GM12878 (cell line): ENCODE results near the gene ZDHHC7. TPM values are rescaled to one million over a fixed set of nuclear protein-coding genes. Genes with fewer than 3 reads are reported as not detected.

Experiments used
- ATAC-seq: fragments of 200-7000 bp; cut with Tn5 transposase; 3 replicates; pipeline ENCODE4 v1.9.1; 2020; ENCODE audit warnings: mild to moderate bottlenecking, moderate library complexity
- BruUV-seq: library from RNA; stranded (reverse); fragments of 400-500 nt; replicated peaks from 2 replicates; lab custom pipeline; 2021; lab: Mats Ljungman, UMichigan
- CTCF ChIA-PET: fragments of 300-600 bp; sonication (Branson Sonifier 250); formaldehyde crosslinking; extraction: SDS; loops from one replicate; lab custom pipeline; 2021; ENCODE audit warnings: inconsistent platforms; lab: Yijun Ruan, JAX
- POLR2A ChIA-PET: fragments of 350-600 bp; formaldehyde crosslinking; extraction: SDS; loops from one replicate; lab custom pipeline; 2021; ENCODE audit warnings: inconsistent platforms; lab: Charles Lee
- RAD21 ChIA-PET: fragments of 300-600 bp; sonication (Branson Sonifier 250); formaldehyde crosslinking; loops from one replicate; lab custom pipeline; 2023; ENCODE audit warnings: antibody characterized with exemption; ENCODE audit not compliant: unreplicated experiment; lab: Charles Lee
- SMC1A ChIA-PET: fragments of 300-600 bp; sonication (Branson Sonifier 250); formaldehyde crosslinking; loops from one replicate; lab custom pipeline; 2023; ENCODE audit not compliant: unreplicated experiment, uncharacterized antibody; lab: Charles Lee
- DNase-seq: peaks from one replicate; pipeline ENCODE4 v3.0.0-alpha.2; 2011; ENCODE audit warnings: low read depth, low spot score
- FAIRE-seq: peaks from 3 replicates; lab custom pipeline; 2011; peaks lifted over from hg19 to GRCh38; lab: Jason Lieb, UNC
- H2AFZ ChIP-seq: 2 replicates; pipeline ENCODE4 v1.6.0; 2011; ENCODE audit warnings: low read depth, low read length, control low read depth; ENCODE audit not compliant: control insufficient read depth
- H3K27ac ChIP-seq: 2 replicates; pipeline ENCODE4 v1.5.1; 2011; ENCODE audit warnings: control low read depth; ENCODE audit not compliant: control insufficient read depth, insufficient read depth
- H3K27me3 ChIP-seq, 2 experiments: replicated peaks in 1 of 2; 2 replicates each; pipeline versions ENCODE4 v1.6.0 to v1.6.1; 2011; ENCODE audit warnings: low read length in 1 of 2; ENCODE audit not compliant: control insufficient read depth in 2 of 2, insufficient read depth in 2 of 2
- H3K36me3 ChIP-seq, 2 experiments: 2 replicates each; pipeline ENCODE4 v1.5.1; 2011; ENCODE audit warnings: low read length in 1 of 2; ENCODE audit not compliant: control insufficient read depth in 2 of 2, insufficient read depth in 2 of 2
- H3K4me1 ChIP-seq: 2 replicates; pipeline ENCODE4 v1.6.1; 2011; ENCODE audit warnings: mild to moderate bottlenecking, low read length, moderate library complexity, mixed read lengths; ENCODE audit not compliant: control insufficient read depth, insufficient read depth
- H3K4me2 ChIP-seq: 2 replicates; pipeline ENCODE4 v1.6.0; 2011; ENCODE audit warnings: control low read depth; ENCODE audit not compliant: control insufficient read depth, insufficient read depth
- H3K4me3 ChIP-seq: fragments of 200-600 bp; sonication (generic); 2 replicates; pipeline ENCODE4 v1.5.1; 2016
- H3K79me2 ChIP-seq: 2 replicates; pipeline ENCODE4 v1.6.0; 2011; ENCODE audit warnings: low read length; ENCODE audit not compliant: control insufficient read depth, insufficient read depth
- H3K9ac ChIP-seq: 2 replicates; pipeline ENCODE4 v1.8.0; 2011; ENCODE audit warnings: low read length, control low read depth, mixed read lengths; ENCODE audit not compliant: control insufficient read depth, insufficient read depth
- H3K9me3 ChIP-seq: replicated peaks from 3 replicates; pipeline ENCODE4 v1.5.1; 2011; ENCODE audit warnings: mild to moderate bottlenecking, low read length; ENCODE audit not compliant: control insufficient read depth, insufficient read depth
- H4K20me1 ChIP-seq: 2 replicates; pipeline ENCODE4 v1.6.0; 2011; ENCODE audit not compliant: control insufficient read depth, insufficient read depth
- BACH1 ChIP-seq: fragments of 450-650 bp; IDR thresholded peaks from 2 replicates; pipeline ENCODE4 v1.6.1; 2017; ENCODE audit warnings: mild to moderate bottlenecking, borderline replicate concordance
- NFYA ChIP-seq: IDR thresholded peaks from 2 replicates; pipeline ENCODE4 v1.6.1; 2011; ENCODE audit warnings: low read depth, mild to moderate bottlenecking, low read length, improper control_type of control experiment, borderline replicate concordance
- SMC3 ChIP-seq: IDR thresholded peaks from 2 replicates; pipeline ENCODE4 v1.6.1; 2011; ENCODE audit warnings: low read length, improper control_type of control experiment, borderline replicate concordance
- ZNF24 ChIP-seq: fragments of 450-650 bp; IDR thresholded peaks from 2 replicates; pipeline ENCODE4 v1.6.1; 2017; ENCODE audit warnings: antibody characterized with exemption, mild to moderate bottlenecking
- WGBS: methylation state at CpG from one replicate; pipeline ENCODE4 v1.1.6; 2016; ENCODE audit warnings: low lambda C conversion rate; ENCODE audit not compliant: insufficient replicate concordance, insufficient coverage; ENCODE audit errors: missing lambda C conversion rate; 5-methylcytosine and 5-hydroxymethylcytosine counted together
- in situ Hi-C: fragments of 300-500 bp; cut with MboI; formaldehyde crosslinking; loops from 9 replicates; pipeline ENCODE4 v1.14.3; 2018; ENCODE audit warnings: mixed read lengths
- intact Hi-C: fragments of 100-400 bp; cut with micrococcal nuclease; formaldehyde crosslinking; loops from one replicate; pipeline ENCODE4 v1.14.2; 2022; ENCODE audit not compliant: unreplicated experiment
- polyA plus RNA-seq, 11 experiments: library from polyadenylated mRNA; depleted of rRNA in 4 of 11; unstranded in 6 of 11; stranded (reverse) in 5 of 11; fragments of >200 nt; fragmentation: Nextera tagmentation in 4 of 11; fragmentation: Illumina TruSeq in 1 of 11; extraction: Ambion mirVana in 4 of 11; extraction: Trizol in 1 of 11; gene quantifications; 1 replicate in 1 of 11; 2 replicates in 10 of 11; pipeline versions ENCODE4 v1.2.1 to v1.2.3, GENCODE V29; 2011 to 2016; ENCODE audit warnings: inconsistent platforms in 2 of 11, missing spikeins in 2 of 11, low read depth in 1 of 11
- total RNA-seq, 4 experiments: library from RNA; depleted of rRNA in 3 of 4; stranded (reverse); fragments of >200 nt in 3 of 4; fragmentation: Illumina TruSeq in 1 of 4; extraction: Trizol in 1 of 4; gene quantifications; 2 replicates each; pipeline versions ENCODE4 v1.2.1 to v1.2.3, GENCODE V29; 2013 to 2021
- TF ChIP-seq, protein P1 (sequence below): fragments of 450-650 bp; IDR thresholded peaks from 2 replicates; pipeline ENCODE4 v1.6.1; 2016; ENCODE audit warnings: mild to moderate bottlenecking
- TF ChIP-seq, protein P2 (sequence below): fragments of 450-650 bp; IDR thresholded peaks from 2 replicates; pipeline ENCODE4 v1.6.1; 2017; ENCODE audit warnings: mild to moderate bottlenecking, low read depth, inconsistent platforms; ENCODE audit not compliant: poor library complexity, severe bottlenecking

ZDHHC7 gene
- total and polyA plus RNA-seq, 10 of the 15 experiments (the other 5 are each of a cell fraction or from before 2014, with no cell fraction given): 0.87 to 26.0 (median 20.0) TPM

DNA sequence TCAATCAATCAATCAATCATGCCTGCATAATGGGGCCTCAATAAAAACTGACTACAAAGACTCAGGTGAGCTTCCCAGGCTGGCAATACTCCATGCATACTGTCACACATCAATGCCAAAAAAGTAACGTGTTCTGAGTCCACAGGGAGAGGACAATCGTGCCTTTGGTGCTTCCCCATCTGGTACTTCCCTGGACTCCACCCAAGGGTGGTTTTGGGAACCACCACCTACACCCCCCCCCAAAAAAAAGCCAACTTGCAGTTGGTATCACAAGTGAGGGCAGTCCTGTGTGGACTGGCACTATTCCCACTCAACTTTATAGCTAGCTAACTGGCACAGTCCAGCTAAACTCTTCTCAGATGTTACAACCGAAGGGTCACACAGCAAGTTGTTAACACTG lies 3.1 kb downstream of the ZDHHC7 start:
- no TSS peak for BruUV-seq

More for the DNA sequence above, 3.1 kb downstream of the ZDHHC7 start:
- SMC1A ChIA-PET: interaction anchor here (1.3 to 1.4 kb wide), 2 partner anchors 19 to 38 kb away, joined by 3 to 4 read pairs; partner anchors contain the start of gene KIAA0513
- Histone ChIP-seq H3K9me3 (no peaks in the 10 kb centered on the region), H3K9ac (no peak overlapping the region), H3K27me3 (no peaks in the 10 kb centered on the region), H4K20me1 (no peaks in the 10 kb centered on the region; the same call in 1 of the 2 replicates), H3K4me1 (peaks cover 5% of the 10 kb centered on the region), H2AFZ (no peak overlapping the region), H3K4me3 (0 out of 2 replicates have a peak overlapping the region, but pooled peaks have one; percentile 13), H3K79me2 (peaks cover 63% of the 10 kb centered on the region), H3K27ac (0 out of 2 replicates have a peak overlapping the region, but pooled peaks have one; percentile 4), H3K36me3 (no peaks in the 10 kb centered on the region), H3K4me2 (no peak overlapping the region)
- ATAC-seq (no peak), DNase-seq (no peak), FAIRE-seq (no peak)
- intact Hi-C loops (no loop called here), in situ Hi-C loops (no loop called here)
- RAD21 ChIA-PET: no interaction called here
- CTCF ChIA-PET: interaction anchor here (0.6 kb wide), 1 partner anchor 293 kb away, joined by 3 read pairs; no protein-coding TSS in a partner anchor
- POLR2A ChIA-PET: interaction anchor here (0.7 to 0.8 kb wide), 2 partner anchors 10 to 500 kb away, joined by 3 read pairs; no protein-coding TSS in a partner anchor
- TF ChIP-seq, protein P1, sequence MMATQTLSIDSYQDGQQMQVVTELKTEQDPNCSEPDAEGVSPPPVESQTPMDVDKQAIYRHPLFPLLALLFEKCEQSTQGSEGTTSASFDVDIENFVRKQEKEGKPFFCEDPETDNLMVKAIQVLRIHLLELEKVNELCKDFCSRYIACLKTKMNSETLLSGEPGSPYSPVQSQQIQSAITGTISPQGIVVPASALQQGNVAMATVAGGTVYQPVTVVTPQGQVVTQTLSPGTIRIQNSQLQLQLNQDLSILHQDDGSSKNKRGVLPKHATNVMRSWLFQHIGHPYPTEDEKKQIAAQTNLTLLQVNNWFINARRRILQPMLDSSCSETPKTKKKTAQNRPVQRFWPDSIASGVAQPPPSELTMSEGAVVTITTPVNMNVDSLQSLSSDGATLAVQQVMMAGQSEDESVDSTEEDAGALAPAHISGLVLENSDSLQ: no peak
- TF ChIP-seq SMC3: no peak
- TF ChIP-seq, protein P2, sequence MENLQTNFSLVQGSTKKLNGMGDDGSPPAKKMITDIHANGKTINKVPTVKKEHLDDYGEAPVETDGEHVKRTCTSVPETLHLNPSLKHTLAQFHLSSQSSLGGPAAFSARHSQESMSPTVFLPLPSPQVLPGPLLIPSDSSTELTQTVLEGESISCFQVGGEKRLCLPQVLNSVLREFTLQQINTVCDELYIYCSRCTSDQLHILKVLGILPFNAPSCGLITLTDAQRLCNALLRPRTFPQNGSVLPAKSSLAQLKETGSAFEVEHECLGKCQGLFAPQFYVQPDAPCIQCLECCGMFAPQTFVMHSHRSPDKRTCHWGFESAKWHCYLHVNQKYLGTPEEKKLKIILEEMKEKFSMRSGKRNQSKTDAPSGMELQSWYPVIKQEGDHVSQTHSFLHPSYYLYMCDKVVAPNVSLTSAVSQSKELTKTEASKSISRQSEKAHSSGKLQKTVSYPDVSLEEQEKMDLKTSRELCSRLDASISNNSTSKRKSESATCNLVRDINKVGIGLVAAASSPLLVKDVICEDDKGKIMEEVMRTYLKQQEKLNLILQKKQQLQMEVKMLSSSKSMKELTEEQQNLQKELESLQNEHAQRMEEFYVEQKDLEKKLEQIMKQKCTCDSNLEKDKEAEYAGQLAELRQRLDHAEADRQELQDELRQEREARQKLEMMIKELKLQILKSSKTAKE: no peak
- TF ChIP-seq BACH1: no peak
- TF ChIP-seq NFYA: no peak
- TF ChIP-seq ZNF24: no peak
- WGBS: 58% methylated on average over 3 of the region's 3 CpGs
